Lower lobe of right lung (tissue), 2 donors: Measurements from ENCODE around the gene TCF7L1. TPM values are rescaled to one million over a fixed set of nuclear protein-coding genes. Genes with fewer than 3 reads are reported as not detected.

Source experiments
- ATAC-seq, 2 donors: fragments of 200-7000 bp; cut with Tn5 transposase; one replicate each; pipeline ENCODE4 v1.9.1; 2020 to 2022; ENCODE audit warnings: mild to moderate bottlenecking in 2 of 2, moderate library complexity in 2 of 2
- DNase-seq: peaks from one replicate; pipeline ENCODE4 v3.0.0-alpha.2; 2020
- H3K27ac ChIP-seq: fragments of 200-600 bp; one replicate; pipeline ENCODE4 v1.8.0; 2022
- H3K27me3 ChIP-seq: fragments of 200-600 bp; one replicate; pipeline ENCODE4 v1.8.0; 2022; ENCODE audit warnings: low read depth
- H3K36me3 ChIP-seq: fragments of 200-600 bp; one replicate; pipeline ENCODE4 v1.8.0; 2022; ENCODE audit warnings: mild to moderate bottlenecking
- H3K4me1 ChIP-seq: fragments of 200-600 bp; one replicate; pipeline ENCODE4 v1.8.0; 2022
- H3K4me3 ChIP-seq: fragments of 200-600 bp; one replicate; pipeline ENCODE4 v1.8.0; 2022; ENCODE audit warnings: mild to moderate bottlenecking
- H3K9me3 ChIP-seq: fragments of 200-600 bp; one replicate; pipeline ENCODE4 v1.8.0; 2022
- CTCF ChIP-seq: fragments of 200-600 bp; IDR thresholded peaks from one replicate; pipeline ENCODE4 v1.8.0; 2022; ENCODE audit warnings: antibody characterized with exemption, mild to moderate bottlenecking
- intact Hi-C: fragments of 100-400 bp; cut with DNase I; formaldehyde crosslinking; loops from one replicate; pipeline ENCODE4 v1.11.0; 2022
- total RNA-seq: library from RNA; stranded (reverse); fragmentation: NEBNext Ultra II Directional; extraction: Animal tissue kit (Norgen Biotek cat#: 25700); gene quantifications from one replicate; pipeline ENCODE4 v1.2.1, GENCODE V29; 2021
- donor health status: DM: no; HTN: yes; CAD: no; lungs with severe emphysema.

Gene TCF7L1
- total RNA-seq, 1 donor from 2014 or later: 17.1 TPM

DNA sequence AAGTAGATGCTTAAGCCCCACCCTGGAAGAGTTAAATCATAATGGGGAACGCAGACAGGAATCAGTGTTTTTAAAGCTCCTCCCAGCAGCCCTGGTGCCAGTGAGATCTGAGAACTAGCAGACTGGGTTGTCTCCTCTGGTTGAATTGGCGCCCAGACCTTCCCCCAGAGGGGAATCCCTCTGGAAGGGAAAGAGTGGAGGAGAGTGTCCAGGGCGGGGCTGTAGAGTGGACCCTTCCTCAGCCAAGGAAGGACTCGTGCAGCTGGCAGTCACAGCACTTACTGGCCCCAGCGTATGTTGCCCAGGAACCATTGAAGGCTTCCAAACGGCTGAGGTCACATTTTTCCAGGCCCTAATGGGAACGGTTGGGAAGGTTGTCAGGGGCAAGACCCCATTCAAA lies 132.1 kb downstream of the TCF7L1 start:
- DNase-seq (no peak), ATAC-seq (peak; percentile 18 to 40)
- intact Hi-C loops: no loop called here
- Histone ChIP-seq H3K9me3 (no peaks in the 10 kb centered on the region), H3K4me1 (peaks cover 34% of the 10 kb centered on the region), H3K36me3 (no peaks in the 10 kb centered on the region), H3K4me3 (no peak overlapping the region), H3K27ac (no peak overlapping the region), H3K27me3 (no peaks in the 10 kb centered on the region)
- no peak for TF ChIP-seq CTCF

DNA sequence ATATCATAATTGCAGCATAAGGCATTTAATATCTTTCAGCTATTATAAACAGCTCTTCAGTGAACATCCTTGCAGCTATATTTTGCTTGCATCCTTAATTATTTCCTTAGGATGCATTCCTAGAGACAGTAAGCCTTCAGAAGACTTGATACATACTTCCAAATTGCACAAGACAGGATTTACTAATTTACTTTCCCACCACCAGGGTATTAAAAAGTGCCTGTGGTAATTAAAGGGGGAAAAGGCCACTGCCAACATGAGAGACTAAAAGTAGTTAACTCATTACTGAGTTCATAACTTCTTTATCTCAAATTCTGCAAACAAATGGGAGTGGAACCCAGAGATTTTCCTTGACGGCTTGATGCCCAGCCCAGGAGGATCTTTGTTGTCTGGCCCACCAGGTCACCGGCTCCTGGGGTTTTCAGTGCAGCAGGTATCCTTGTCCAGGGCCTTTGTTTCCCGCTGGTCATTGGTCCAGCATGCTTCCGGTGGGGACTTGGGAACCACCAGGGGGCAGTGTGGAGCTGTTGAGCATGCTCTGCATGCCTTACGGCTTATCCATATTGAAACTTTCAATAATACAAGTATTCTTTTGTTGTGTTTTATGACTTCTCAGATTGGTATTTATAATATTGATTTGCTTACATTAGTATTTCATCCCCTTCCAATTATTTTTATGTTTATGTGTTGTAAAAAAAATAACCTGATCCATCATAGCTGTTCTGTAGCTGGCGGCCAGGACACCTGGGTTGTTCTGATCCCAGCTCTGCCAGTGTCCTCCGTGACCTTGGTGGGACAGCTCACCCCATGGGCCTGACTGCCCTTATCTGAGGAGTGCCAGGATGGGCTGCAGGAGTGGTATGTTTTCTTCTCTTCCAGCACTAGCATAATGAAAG lies 133.2 kb downstream of the TCF7L1 start:
- peak; percentile 83 for DNase-seq
- peaks cover 38% of the 10 kb centered on the region for H3K4me1 ChIP-seq
- H3K36me3 ChIP-seq: no peaks in the 10 kb centered on the region
- TF ChIP-seq CTCF: peak; percentile 93
- peak; percentile 72 to 73 for ATAC-seq
- H3K4me3 ChIP-seq: no peak overlapping the region
- no peaks in the 10 kb centered on the region for H3K27me3 ChIP-seq
- H3K27ac ChIP-seq: no peak overlapping the region
- intact Hi-C loops: no loop called here
- no peaks in the 10 kb centered on the region for H3K9me3 ChIP-seq

DNA sequence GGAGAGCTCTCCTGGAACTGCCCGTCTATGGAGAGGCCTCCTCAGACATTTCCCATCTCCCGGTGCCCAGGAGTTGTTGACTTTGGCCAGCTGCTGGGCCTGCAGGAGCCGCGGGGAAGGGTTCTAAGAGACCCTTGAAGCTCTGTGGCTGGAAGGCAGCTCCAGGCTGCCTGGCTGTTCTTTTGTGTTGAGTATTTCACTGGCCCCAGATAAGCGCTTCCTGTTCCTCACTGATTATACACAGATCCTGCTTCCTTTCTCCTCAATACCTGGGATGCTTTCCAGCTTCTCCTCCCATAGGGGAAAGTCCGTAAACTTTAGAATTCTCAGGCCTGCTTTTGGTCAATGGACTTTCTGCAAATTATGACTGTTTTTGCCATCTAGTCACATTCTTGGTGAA lies 136.8 kb downstream of the TCF7L1 start:
- ATAC-seq (peak; percentile 72 to 82), DNase-seq (no peak)
- intact Hi-C loops: no loop called here
- H3K36me3 ChIP-seq: no peaks in the 10 kb centered on the region
- H3K4me3 ChIP-seq: no peak overlapping the region
- TF ChIP-seq CTCF: no peak
- H3K4me1 ChIP-seq: peaks cover 35% of the 10 kb centered on the region
- no peaks in the 10 kb centered on the region for H3K9me3 ChIP-seq
- peak overlapping the region; percentile 60 for H3K27ac ChIP-seq
- no peaks in the 10 kb centered on the region for H3K27me3 ChIP-seq

DNA sequence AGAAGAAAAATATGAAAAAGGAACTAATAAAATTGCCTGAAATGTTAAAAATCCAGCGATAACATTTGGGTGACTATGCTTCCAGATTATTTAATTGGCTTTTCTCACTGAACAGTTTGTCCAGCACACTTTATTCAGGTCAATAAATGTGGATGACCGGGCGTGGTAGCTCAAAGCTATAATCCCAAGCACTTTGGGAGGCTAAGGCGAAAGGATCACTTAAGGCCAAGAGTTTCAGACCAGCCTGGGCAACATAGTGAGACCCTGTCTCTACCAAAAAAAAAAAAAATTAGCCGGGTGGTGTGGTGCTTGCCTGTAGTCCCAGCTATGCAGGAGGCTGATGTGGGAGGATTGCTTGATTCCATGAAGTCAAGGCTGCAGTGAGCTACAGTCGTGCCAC lies 139.2 kb downstream of the TCF7L1 start:
- TF ChIP-seq CTCF: no peak
- DNase-seq: no peak
- Histone ChIP-seq H3K9me3 (no peaks in the 10 kb centered on the region), H3K36me3 (no peaks in the 10 kb centered on the region), H3K4me3 (no peak overlapping the region), H3K4me1 (peaks cover 26% of the 10 kb centered on the region), H3K27ac (no peak overlapping the region), H3K27me3 (no peaks in the 10 kb centered on the region)
- intact Hi-C loops: no loop called here
- no peak for ATAC-seq

- H3K4me1 ChIP-seq: peaks cover 35% of the 10 kb centered on the region
- no peak for ATAC-seq
- intact Hi-C loops: no loop called here
- no peak overlapping the region for H3K27ac ChIP-seq
- H3K9me3 ChIP-seq: no peaks in the 10 kb centered on the region
- no peaks in the 10 kb centered on the region for H3K36me3 ChIP-seq
- no peak overlapping the region for H3K4me3 ChIP-seq
- no peak for TF ChIP-seq CTCF
- DNase-seq: no peak
- no peaks in the 10 kb centered on the region for H3K27me3 ChIP-seq
Measured at GRCh38 chr2:85273738-85274731, 140.8 kb downstream of the TCF7L1 start.
